ENCODE data around the gene BMS1.

DNA sequence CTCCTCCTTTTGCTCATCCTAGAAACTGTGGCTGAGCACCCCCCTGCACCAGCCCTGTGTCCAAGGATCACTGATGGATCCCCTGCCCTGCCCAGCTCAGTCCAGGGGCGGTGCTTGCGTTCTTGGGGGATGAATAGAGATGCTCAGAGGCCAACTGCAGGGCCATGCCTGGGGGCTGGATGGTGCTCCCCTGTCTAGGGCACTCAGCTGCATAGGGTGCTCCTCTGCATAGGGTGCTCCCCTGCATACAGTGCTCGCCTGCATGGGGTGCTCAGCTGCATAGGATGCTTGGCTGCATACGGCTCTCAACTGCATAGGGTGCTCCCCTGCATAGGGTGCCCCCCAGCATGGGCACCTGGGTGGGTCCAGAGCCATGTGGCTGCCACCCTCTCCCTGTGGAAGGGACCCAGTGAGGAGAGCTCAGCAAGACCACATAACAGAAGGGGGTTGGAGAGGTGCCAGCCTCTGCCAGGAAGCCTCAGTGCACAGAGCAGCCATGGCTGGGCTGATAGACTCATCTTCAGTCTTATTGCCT, 95.0 kb downstream of the BMS1 start:
- no peak for TF ChIP-seq EZH2 (IDR thresholded peaks at IDR 0.05; ENCODE audit: borderline replicate concordance, low read depth, low read length, poor library complexity, severe bottlenecking)
- TF ChIP-seq, protein P1, sequence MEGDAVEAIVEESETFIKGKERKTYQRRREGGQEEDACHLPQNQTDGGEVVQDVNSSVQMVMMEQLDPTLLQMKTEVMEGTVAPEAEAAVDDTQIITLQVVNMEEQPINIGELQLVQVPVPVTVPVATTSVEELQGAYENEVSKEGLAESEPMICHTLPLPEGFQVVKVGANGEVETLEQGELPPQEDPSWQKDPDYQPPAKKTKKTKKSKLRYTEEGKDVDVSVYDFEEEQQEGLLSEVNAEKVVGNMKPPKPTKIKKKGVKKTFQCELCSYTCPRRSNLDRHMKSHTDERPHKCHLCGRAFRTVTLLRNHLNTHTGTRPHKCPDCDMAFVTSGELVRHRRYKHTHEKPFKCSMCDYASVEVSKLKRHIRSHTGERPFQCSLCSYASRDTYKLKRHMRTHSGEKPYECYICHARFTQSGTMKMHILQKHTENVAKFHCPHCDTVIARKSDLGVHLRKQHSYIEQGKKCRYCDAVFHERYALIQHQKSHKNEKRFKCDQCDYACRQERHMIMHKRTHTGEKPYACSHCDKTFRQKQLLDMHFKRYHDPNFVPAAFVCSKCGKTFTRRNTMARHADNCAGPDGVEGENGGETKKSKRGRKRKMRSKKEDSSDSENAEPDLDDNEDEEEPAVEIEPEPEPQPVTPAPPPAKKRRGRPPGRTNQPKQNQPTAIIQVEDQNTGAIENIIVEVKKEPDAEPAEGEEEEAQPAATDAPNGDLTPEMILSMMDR (conservative IDR thresholded peaks at IDR 0.05; ENCODE audit: low read depth, low read length): no peak
